GM10266 (cell line): Measurements from ENCODE around the gene LCE2A.

ENCODE experiments used
- DNase-seq: peaks from one replicate; pipeline ENCODE4 v3.0.0; 2012; ENCODE audit errors: extremely low spot score
- TF ChIP-seq, protein P1 (sequence below): IDR thresholded peaks from 2 replicates; pipeline ENCODE4 v1.5.1; 2012; ENCODE audit warnings: mild to moderate bottlenecking, low read depth; ENCODE audit not compliant: control insufficient read depth, insufficient read depth; ENCODE audit errors: missing control alignments

Gene LCE2A

GRCh38 chr1:152741656-152742055 lies 43.5 kb downstream of the LCE2A start:
- no peak for DNase-seq
- TF ChIP-seq, protein P1, sequence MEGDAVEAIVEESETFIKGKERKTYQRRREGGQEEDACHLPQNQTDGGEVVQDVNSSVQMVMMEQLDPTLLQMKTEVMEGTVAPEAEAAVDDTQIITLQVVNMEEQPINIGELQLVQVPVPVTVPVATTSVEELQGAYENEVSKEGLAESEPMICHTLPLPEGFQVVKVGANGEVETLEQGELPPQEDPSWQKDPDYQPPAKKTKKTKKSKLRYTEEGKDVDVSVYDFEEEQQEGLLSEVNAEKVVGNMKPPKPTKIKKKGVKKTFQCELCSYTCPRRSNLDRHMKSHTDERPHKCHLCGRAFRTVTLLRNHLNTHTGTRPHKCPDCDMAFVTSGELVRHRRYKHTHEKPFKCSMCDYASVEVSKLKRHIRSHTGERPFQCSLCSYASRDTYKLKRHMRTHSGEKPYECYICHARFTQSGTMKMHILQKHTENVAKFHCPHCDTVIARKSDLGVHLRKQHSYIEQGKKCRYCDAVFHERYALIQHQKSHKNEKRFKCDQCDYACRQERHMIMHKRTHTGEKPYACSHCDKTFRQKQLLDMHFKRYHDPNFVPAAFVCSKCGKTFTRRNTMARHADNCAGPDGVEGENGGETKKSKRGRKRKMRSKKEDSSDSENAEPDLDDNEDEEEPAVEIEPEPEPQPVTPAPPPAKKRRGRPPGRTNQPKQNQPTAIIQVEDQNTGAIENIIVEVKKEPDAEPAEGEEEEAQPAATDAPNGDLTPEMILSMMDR: no peak

- DNase-seq: no peak
- TF ChIP-seq, protein P1: no peak
Observed at GRCh38 chr1:152743371-152744145, 45.4 kb downstream of the LCE2A start.

GRCh38 chr1:152745289-152745704 lies 47.2 kb downstream of the LCE2A start:
- no peak for DNase-seq
- TF ChIP-seq, protein P1: no peak

GRCh38 chr1:152745765-152746444 lies 47.8 kb downstream of the LCE2A start:
- TF ChIP-seq, protein P1: no peak

DNA sequence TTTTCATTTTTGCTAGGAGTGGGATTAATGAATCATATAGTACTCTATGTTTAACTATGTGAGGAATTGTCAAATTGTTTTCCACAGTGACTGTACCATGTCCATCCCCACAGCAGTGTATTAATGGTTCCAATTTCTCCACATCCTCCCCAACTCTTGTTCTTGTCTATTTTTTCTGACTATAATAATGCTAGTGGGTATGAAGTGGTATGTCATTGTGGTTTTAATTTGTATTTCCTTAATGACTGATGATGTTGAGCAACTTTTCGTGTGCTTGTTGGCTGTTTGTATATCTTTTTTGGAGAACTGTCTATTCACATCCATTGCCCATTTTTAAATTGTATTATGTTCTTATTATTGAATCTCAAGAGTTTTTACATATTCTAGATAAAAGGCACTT lies 49.7 kb downstream of the LCE2A start:
- DNase-seq: no peak

More at GRCh38 chr1:152745765-152746444, 47.8 kb downstream of the LCE2A start:
- no peak for DNase-seq

More for the DNA sequence above, 49.7 kb downstream of the LCE2A start:
- TF ChIP-seq, protein P1: no peak
